ENCODE data around the gene TMEM117.
A peak's percentile ranks its signal among the peaks of the same experiment; 100 is the strongest.
"Not testable (repeated sequence)": the region's sequence is repeated elsewhere in the genome, so short reads cannot be mapped to it uniquely, and the experiment has no call there.

Gene TMEM117

DNA sequence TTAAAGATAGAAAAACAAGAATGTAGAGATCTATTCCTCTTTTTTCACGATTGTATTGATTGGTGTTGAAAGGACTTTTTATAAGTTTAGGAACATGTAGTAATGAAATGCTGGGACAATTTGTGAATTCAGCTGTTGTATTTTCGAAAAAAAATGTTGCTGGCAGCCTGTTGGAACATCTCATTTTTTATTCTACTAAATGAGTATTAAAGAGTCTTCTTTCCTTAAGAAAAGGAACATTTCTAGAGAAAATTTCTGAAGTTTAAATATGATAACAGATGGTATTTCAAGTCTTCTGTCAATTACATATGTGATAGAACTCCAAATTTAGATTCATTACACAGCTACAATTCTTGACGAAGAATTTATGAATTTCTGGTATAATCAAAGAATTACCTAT is 189.6 kb downstream of the TMEM117 start:
- DNase-seq (ENCODE audit: low spot score), result no peak

DNA sequence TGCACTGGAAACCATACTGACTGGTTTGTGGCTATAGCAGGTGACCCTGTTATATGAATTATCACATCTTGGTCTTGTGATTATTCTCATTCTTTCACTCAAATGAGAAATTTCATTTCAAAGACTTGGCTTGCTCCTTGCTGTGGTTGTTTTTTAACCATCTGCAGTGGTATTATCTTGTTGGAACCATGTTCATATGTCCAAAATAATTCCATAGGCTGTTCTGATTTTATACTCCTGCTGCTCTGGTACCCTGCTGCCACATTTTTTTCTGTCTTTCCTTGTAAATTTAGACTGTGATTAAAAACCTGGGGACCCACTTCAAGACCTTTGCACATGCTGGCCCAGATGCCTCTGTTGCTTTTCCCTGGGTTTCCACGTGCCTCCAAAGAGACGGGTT is 190.2 kb downstream of the TMEM117 start:
- DNase-seq (ENCODE audit: low spot score), result no peak

DNA sequence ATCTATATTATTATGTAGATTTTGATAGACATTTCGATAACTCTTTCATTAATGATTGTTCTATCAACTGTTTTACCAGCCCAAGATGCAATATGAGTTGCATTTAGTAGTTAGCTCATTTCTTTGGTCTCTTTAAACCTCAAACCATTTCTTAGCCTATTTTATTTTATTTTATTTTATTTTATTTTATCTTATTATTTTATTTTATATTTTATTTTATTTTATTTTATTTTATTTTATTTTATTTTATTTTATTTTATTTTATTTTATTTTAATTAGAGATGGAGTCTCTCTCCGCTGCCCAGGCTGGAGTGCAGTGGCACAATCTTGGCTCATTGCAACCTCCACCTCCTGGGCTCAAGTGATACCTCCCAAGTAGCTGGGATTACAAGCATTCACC is 191.0 kb downstream of the TMEM117 start:
- DNase-seq (ENCODE audit: low spot score), result not testable (repeated sequence)

GRCh38 chr12:44029194-44029593 is 193.3 kb downstream of the TMEM117 start:
- DNase-seq (ENCODE audit: low spot score), result no peak

GRCh38 chr12:44031472-44032185 is 195.7 kb downstream of the TMEM117 start:
- DNase-seq (ENCODE audit: low spot score), result no peak

DNA sequence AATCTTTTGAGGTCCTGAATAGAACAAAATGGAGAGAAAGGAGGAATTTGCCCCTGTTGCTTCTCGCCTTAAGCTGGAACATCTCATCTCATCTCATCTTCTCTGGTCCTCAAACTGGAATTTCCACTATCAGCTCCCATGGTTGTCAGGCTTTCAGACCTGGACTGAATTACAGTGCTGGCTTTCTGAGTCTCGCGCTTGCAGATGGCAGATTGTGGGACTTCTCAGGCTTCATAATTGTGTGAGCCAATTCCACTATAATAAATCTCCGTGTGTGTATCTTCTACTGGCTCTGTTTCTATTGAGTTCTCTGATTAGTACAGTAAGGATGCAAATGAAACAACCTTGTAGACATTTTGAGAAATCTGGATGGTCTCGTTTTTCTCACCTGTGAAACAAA is 199.0 kb downstream of the TMEM117 start:
- DNase-seq (ENCODE audit: low spot score), result no peak

DNA sequence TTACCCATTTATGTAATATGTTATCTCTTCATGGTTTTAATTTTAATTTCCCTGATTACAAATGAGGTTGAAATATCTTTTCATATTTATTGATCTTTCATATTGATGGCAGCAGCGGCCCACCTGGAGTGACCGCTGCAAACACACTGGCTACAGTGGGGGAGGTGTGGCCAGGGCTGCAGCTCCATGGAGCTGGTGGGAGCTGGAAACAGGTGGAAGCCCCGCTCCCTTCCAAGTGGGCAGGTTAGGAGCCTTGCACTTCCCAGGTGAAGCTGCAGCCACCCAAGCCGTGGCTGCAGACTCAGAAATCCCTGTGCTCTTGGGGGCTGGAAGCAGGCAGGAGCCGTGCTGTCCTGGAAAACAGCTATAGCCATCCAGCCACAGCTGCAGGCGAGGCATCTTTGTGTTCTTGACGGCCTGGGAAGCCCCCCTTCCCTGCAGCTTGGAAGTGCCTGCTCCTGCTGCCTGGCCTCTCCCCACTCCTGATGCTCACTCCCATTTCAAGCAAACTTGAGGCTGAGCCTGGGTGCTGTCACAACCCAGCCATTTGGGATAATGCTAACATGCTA is 201.1 kb downstream of the TMEM117 start:
- DNase-seq (ENCODE audit: low spot score), result no peak

DNA sequence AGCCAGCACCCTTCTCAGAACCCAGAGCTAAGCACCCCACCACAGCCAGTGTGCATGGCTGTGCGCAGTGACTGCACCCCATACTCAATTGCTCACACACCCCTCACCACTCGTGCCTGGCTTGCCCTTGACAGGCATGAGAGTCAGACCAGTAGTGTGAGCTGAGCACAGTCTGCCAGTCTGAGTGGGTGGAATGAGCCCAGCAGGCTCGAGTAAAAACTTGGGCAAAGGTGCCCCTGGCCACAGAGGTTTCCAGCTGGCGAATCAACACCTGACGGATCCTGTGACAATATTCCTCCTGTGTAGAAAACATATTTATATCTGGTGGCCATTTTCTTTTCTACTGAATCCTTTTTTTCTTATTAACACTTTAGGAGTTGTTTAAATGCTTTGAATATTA is 202.5 kb downstream of the TMEM117 start:
- DNase-seq (ENCODE audit: low spot score), result no peak

- DNase-seq (ENCODE audit: low spot score), result not testable (repeated sequence)
These were observed 208.6 kb downstream of the TMEM117 start for GRCh38 chr12:44044491-44044890.

DNA sequence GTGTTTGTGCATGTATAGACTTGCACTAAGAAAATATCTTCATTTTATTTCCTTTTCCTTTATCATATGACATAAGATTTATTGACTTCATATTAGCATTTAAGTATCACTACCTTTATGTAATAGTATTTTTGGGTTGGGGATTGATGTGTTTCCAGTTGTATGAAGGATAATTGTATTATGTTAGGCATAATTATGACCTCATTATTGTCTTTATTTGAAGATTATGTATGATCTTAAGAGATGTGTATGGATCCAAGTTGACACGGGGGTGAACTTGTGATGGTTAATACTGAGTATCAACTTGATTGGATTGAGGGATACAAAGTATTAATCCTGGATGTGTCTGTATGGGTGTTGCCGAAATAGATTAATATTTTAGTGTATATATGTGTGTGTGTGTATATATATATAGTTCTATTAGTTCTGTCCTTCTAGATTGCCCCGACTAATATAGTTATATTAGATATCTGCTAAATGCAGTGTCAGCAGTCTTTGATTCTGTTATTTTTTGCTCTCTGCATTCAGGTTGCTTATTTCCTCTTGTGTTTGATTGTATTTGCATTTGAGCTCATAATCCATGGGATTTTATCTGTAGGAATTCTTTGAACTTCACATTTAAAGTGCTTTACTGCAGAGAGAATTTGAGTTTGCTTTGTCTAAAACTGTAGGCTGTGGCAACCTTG is 211.0 kb downstream of the TMEM117 start:
- DNase-seq (ENCODE audit: low spot score), result no peak

DNA sequence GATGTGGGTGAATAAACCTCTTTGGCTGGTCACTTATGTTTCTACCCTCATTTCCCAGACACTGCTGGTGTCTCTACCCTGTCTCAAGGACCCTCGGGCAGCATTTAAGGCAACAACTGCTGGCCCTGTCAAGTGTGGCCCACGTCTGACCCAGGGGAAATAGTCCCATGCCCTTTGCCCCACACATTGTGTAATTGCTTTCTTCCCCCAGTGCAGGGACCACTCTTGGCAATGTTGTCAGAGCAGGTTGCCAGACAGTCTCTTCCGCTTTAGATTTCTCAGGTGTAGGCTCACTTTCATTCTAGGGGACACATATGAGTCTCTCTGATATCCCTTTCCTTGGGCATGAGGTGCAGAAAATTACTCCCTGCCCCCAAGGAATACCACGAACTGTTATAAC is 216.7 kb downstream of the TMEM117 start:
- DNase-seq (ENCODE audit: low spot score), result no peak

DNA sequence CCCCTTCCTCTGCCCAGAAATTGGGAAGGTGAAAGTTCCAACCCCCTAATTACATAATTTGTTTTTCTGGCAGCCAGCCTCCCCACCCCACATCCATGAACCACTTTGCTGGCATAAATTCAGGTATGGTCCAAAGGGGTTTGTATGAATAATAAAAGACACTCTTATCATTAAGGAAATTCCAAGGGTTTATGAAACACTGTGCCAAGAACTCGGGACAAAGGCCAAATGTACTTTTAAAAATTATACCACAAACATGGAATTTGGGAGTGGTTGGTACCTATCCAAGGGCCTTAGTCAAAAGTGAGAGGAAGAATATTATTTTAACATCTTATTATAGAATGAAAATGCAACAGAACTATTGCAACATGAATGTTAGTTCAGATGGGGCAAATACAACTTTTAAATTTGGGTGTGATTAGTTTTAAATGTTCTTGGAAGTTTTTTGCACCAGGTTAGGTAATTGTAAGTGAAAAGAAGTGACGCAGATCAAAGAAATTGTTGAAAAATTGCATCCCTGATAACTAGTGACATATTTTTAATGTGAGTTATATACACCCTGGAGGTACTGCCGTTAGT is 217.8 kb downstream of the TMEM117 start:
- DNase-seq (ENCODE audit: low spot score), result no peak

DNA sequence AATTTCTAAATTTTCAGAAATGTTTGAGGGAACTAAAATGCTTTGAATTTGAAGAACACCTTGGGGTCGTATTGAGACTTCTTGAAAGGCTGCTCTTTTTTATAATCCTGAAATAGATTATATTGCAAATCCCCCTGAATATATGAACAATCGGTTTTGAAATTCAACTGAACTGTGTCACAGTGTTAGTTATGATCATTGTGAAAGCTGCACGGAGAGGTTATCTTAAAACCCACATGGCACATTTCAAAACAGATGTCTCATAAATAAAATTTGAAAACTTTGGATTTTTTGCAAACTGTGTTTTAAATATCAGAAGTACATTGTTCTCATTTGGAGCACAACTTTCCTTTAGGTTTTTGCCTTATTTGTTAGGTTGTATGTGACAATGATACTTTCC is 218.4 kb downstream of the TMEM117 start:
- no peak for DNase-seq (ENCODE audit: low spot score)

GRCh38 chr12:44058366-44058765 is 222.5 kb downstream of the TMEM117 start:
- no peak for DNase-seq (ENCODE audit: low spot score)

DNA sequence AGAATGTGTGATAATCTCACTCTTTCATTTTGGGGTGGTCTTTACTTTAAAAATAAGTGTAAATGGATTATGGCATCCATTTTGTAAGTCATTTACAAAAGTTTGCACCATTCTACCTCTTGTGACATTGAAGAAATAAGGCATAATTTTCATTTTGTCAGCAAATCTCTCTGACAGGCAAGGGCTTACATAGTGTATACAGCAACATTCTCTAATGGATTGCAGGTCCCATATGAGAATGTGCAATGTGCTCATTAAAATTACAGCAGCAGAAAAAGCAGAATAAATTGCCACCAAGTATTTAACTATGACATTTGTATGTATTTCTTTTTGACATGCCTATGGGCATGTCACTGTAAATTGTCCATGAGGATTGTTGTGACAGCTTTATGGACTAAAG is 223.6 kb downstream of the TMEM117 start:
- DNase-seq (ENCODE audit: low spot score), result no peak

GRCh38 chr12:44063671-44064070 is 227.8 kb downstream of the TMEM117 start:
- DNase-seq (ENCODE audit: low spot score), result no peak

DNA sequence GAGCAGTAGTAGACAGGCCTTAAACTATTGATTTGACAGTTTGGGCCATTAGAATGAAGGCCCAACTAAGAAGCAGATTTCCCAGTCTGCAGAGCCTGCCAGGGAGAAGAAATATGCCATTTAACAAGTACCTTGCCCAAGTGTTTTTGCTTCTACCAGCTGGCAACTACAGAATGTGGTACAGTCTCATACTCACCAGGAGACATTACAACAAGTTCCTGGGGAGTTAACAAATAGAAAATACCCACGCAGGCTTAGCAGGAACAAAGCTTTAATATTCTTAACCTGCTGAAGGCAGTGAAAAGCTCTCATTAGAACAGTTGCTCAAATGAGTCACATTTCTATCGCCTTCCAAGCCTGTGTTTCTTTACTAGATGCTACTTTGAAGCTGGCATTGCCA is 241.0 kb downstream of the TMEM117 start:
- DNase-seq (ENCODE audit: low spot score), result no peak

- no peak for DNase-seq (ENCODE audit: low spot score)
These were observed 241.4 kb downstream of the TMEM117 start for GRCh38 chr12:44077294-44077693.

- DNase-seq (ENCODE audit: low spot score), result peak; percentile 2
These were observed 242.4 kb downstream of the TMEM117 start for GRCh38 chr12:44078273-44078672.

GRCh38 chr12:44088647-44089046 is 252.8 kb downstream of the TMEM117 start:
- DNase-seq (ENCODE audit: low spot score), result no peak

- DNase-seq (ENCODE audit: low spot score), result no peak
These were observed 256.2 kb downstream of the TMEM117 start for GRCh38 chr12:44091948-44092606.

DNA sequence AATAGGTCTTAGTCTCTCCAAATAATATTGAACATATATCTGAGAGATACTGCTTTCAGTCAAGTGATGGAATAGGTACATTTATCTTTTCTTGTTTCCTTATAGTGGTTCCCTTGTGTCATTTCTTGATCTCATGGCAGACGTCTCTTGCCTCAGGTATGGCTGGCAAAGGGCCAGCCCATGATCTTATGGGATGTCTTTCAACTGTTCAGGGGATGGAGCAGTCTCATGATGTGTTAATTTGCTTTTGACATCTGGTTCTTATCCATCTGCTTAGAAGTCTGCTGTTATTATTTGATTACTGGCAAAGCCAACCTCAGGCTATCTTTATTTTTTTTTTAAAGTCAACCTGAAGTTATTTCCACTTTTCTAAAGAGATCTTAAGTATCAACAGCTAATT is 262.9 kb downstream of the TMEM117 start:
- DNase-seq (ENCODE audit: low spot score), result no peak

GRCh38 chr12:44099486-44099885 is 263.6 kb downstream of the TMEM117 start:
- no peak for DNase-seq (ENCODE audit: low spot score)
